ENCODE results near the gene PNMA8A. TPM values are rescaled to one million over a fixed set of nuclear protein-coding genes. Genes with fewer than 3 reads are reported as not detected.

Gene PNMA8A
- total and polyA plus RNA-seq, 10 of the 15 experiments (the other 5 are each of a cell fraction or from before 2014, with no cell fraction given), result 0.02 to 0.28 (median 0.16) TPM

- in situ Hi-C loops (cut with MboI), result no loop called here
- H3K4me1 ChIP-seq (ENCODE audit: control insufficient read depth, insufficient read depth, low read length), result no peaks in the 10 kb centered on the region; the same call in 1 of the 2 replicates
- no peak overlapping the region for H3K27ac ChIP-seq (ENCODE audit: control insufficient read depth, insufficient read depth)
- CTCF ChIA-PET, result interaction anchor here (0.9 kb wide), 1 partner anchor 29 kb away, joined by 3 read pairs; no protein-coding TSS in a partner anchor
- RAD21 ChIA-PET (ENCODE audit: unreplicated experiment), result no interaction called here
- BruUV-seq (replicated peaks), result no TSS peak
- TF ChIP-seq TBL1XR1 (IDR thresholded peaks at IDR 0.05; ENCODE audit: low read depth, low read length), result no peak
- TF ChIP-seq NKRF (conservative IDR thresholded peaks at IDR 0.05), result no peak
- no peak for TF ChIP-seq RUNX3 (IDR thresholded peaks at IDR 0.05; ENCODE audit: low read length)
- TF ChIP-seq PML (IDR thresholded peaks at IDR 0.05; ENCODE audit: low read length), result no peak
- no peak for TF ChIP-seq PRDM15 (CRISPR knock-in tag; IDR thresholded peaks at IDR 0.05)
- TF ChIP-seq SKIL (IDR thresholded peaks at IDR 0.05; ENCODE audit: low read depth, poor library complexity, severe bottlenecking), result no peak
- TF ChIP-seq CHD2 (IDR thresholded peaks at IDR 0.05; ENCODE audit: borderline replicate concordance, low read depth, low read length), result no peak
- TF ChIP-seq ZNF24 (IDR thresholded peaks at IDR 0.05), result no peak
- TF ChIP-seq GATAD2B (conservative IDR thresholded peaks at IDR 0.05; ENCODE audit: low read depth), result no peak
- no peak for TF ChIP-seq USF1 (IDR thresholded peaks at IDR 0.05; ENCODE audit: borderline replicate concordance, extremely low read length, insufficient read depth, low read depth, low read length)
- TF ChIP-seq PAX8 (IDR thresholded peaks at IDR 0.05), result no peak
- no peak for TF ChIP-seq EP300 (IDR thresholded peaks at IDR 0.05; ENCODE audit: borderline replicate concordance in 1 of 2, control insufficient read depth in 1 of 2, low read depth in 2 of 2, low read length in 2 of 2)
- TF ChIP-seq NFYB (IDR thresholded peaks at IDR 0.05; ENCODE audit: insufficient read depth, low read depth, low read length), result no peak
- TF ChIP-seq EGR1 (IDR thresholded peaks at IDR 0.05; ENCODE audit: borderline replicate concordance in 1 of 2, low read depth in 2 of 2, low read length in 2 of 2), result no peak
- no peak for TF ChIP-seq RELA (IDR thresholded peaks at IDR 0.05; ENCODE audit: borderline replicate concordance, partially characterized antibody)
- no peaks in the 10 kb centered on the region for H4K20me1 ChIP-seq (ENCODE audit: control insufficient read depth, insufficient read depth)
- no peak overlapping the region for H3K9ac ChIP-seq (ENCODE audit: control insufficient read depth, insufficient read depth, low read length)
- intact Hi-C loops (cut with micrococcal nuclease; ENCODE audit: unreplicated experiment), result no loop called here
- no peak overlapping the region for H3K4me3 ChIP-seq
- no peak for ATAC-seq
- H3K27me3 ChIP-seq (replicated peaks in 1 of 2; ENCODE audit: control insufficient read depth in 2 of 2, insufficient read depth in 2 of 2, low read length in 1 of 2), result no peaks in the 10 kb centered on the region; a peak in 1 of 4 replicates
- no peak overlapping the region for H3K4me2 ChIP-seq (ENCODE audit: control insufficient read depth, insufficient read depth)
- 0% methylated on average over 2 of the region's 2 CpGs for WGBS (ENCODE audit: insufficient coverage, insufficient replicate concordance, low lambda C conversion rate, missing lambda C conversion rate)
- no peak overlapping the region for H2AFZ ChIP-seq (ENCODE audit: control insufficient read depth, low read depth, low read length)
- no peak for DNase-seq (ENCODE audit: low read depth, low spot score)
- no peak for FAIRE-seq
- POLR2A ChIA-PET, result interaction anchor here (0.6 kb wide), 1 partner anchor 112 kb away, joined by 3 read pairs; no protein-coding TSS in a partner anchor
- SMC1A ChIA-PET (ENCODE audit: uncharacterized antibody, unreplicated experiment), result no interaction called here
- H3K9me3 ChIP-seq (replicated peaks; ENCODE audit: control insufficient read depth, insufficient read depth, low read length), result peaks cover 4% of the 10 kb centered on the region; the same call in 2 of the 3 replicates
- no peaks in the 10 kb centered on the region for H3K79me2 ChIP-seq (ENCODE audit: control insufficient read depth, insufficient read depth, low read length)
- no peaks in the 10 kb centered on the region for H3K36me3 ChIP-seq (ENCODE audit: control insufficient read depth in 2 of 2, insufficient read depth in 2 of 2, low read length in 1 of 2)
These were observed 36.8 kb upstream of the PNMA8A start for GRCh38 chr19:46508206-46508605.

Data from GM12878 (cell line).